H1 (cell line): Measurements from ENCODE around the gene MARCHF3. TPM values are rescaled to one million over a fixed set of nuclear protein-coding genes. Genes with fewer than 3 reads are reported as not detected.

ENCODE experiments used
- ASH2L ChIP-seq: fragments of 200-600, 300-600 bp; sonication (generic); IDR thresholded peaks from one replicate; pipeline ENCODE4 v1.7.1; 2017; ENCODE audit warnings: low read length
- CHD1 ChIP-seq: IDR thresholded peaks from 2 replicates; pipeline ENCODE4 v1.6.1; 2012; ENCODE audit warnings: low read depth, low read length, improper control_type of control experiment
- FOSL1 ChIP-seq: IDR thresholded peaks from 2 replicates; pipeline ENCODE4 v1.6.1; 2011; ENCODE audit warnings: mild to moderate bottlenecking, low read depth, low read length, moderate library complexity; ENCODE audit not compliant: insufficient read depth
- polyA plus RNA-seq, 7 experiments: library from polyadenylated mRNA; depleted of rRNA in 3 of 7; stranded (reverse) in 5 of 7; unstranded in 2 of 7; fragments of >200 nt in 5 of 7; fragments of 200-250 nt in 2 of 7; gene quantifications; 1 replicate in 5 of 7; 2 replicates in 1 of 7; 4 replicates in 1 of 7; pipeline versions ENCODE4 v1.2.1 to v1.2.3, GENCODE V29; 2011 to 2013; ENCODE audit warnings: missing spikeins in 2 of 7, mixed read lengths in 2 of 7
- total RNA-seq: library from RNA; stranded (reverse); fragmentation: NEBNext Ultra II Directional; extraction: Animal tissue kit (Norgen Biotek cat#: 25700); gene quantifications from 2 replicates; pipeline ENCODE4 v1.2.1, GENCODE V29; 2021

Gene MARCHF3
- total and polyA plus RNA-seq, 2 of the 8 experiments (the other 6 are each of a cell fraction or from before 2014, with no cell fraction given) = 12.0 to 16.9 TPM

DNA sequence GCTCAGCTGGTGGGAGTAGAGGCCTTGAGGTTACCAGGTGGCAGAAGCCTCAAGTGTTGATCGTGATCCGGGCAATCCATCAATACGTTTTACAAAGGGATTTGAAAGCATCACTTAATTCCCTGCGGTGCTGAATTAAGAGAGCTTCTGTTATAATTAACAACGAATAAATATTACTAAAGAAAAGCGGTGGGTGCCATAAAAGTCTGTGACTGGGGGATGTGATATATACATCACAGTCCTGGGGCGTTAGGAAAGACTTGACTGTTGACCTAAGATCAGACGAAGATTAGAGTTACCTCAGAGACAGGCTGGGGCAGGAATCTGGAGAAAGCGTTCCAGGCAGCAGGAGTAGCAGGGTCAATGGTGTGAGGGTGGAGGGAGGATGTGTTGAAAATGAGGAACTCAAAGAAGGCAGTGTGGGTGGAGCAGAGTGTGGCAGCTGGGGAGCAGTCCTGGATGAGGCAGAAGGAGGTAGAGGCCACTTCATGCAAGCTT, 49.7 kb upstream of the MARCHF3 start (continued):
- TF ChIP-seq CHD1 = no peak
- TF ChIP-seq ASH2L = no peak
- no peak for TF ChIP-seq FOSL1
